H1 (cell line): ENCODE results near the gene ETFB. TPM values are rescaled to one million over a fixed set of nuclear protein-coding genes. Genes with fewer than 3 reads are reported as not detected.

Source experiments
- CTCF ChIA-PET: fragments of 300-600 bp; sonication (Branson Sonifier 250); formaldehyde crosslinking; loops from one replicate; lab custom pipeline; 2021; ENCODE audit not compliant: partially characterized antibody; lab: Charles Lee
- POLR2A ChIA-PET: fragments of 300-600 bp; sonication (Branson Sonifier 250); formaldehyde crosslinking; loops from one replicate; lab custom pipeline; 2021; ENCODE audit warnings: inconsistent platforms; ENCODE audit not compliant: partially characterized antibody; lab: Charles Lee
- DNase-seq, 2 experiments: peaks; one replicate each; pipeline versions ENCODE4 v3.0.0 to v3.0.0-alpha.2; 2010 to 2022; ENCODE audit warnings: low spot score in 2 of 2, low read depth in 1 of 2, mixed read lengths in 1 of 2
- FAIRE-seq: peaks from 2 replicates; lab custom pipeline; 2011; peaks lifted over from hg19 to GRCh38; lab: Jason Lieb, UNC
- H2AFZ ChIP-seq: 2 replicates; pipeline ENCODE4 v1.8.1; 2012; ENCODE audit warnings: low read length, inconsistent platforms
- H2AK5ac ChIP-seq: 2 replicates; pipeline ENCODE4 v1.6.1; 2013; ENCODE audit warnings: low read depth, low read length
- H2BK120ac ChIP-seq: replicated peaks from 2 replicates; pipeline ENCODE3; 2013; ENCODE audit warnings: low read depth, low read length, inconsistent platforms
- H2BK12ac ChIP-seq: 2 replicates; pipeline ENCODE4 v1.6.1; 2013; ENCODE audit warnings: low read depth, low read length
- H2BK15ac ChIP-seq: 2 replicates; pipeline ENCODE4 v1.6.1; 2013; ENCODE audit warnings: low read length
- H2BK20ac ChIP-seq: 2 replicates; pipeline ENCODE4 v1.6.1; 2013; ENCODE audit warnings: low read length
- H2BK5ac ChIP-seq: 2 replicates; pipeline ENCODE4 v1.6.1; 2013; ENCODE audit warnings: low read depth, low read length
- H3K14ac ChIP-seq: 2 replicates; pipeline ENCODE4 v1.6.1; 2013; ENCODE audit warnings: inconsistent platforms; ENCODE audit not compliant: insufficient read length
- H3K18ac ChIP-seq: 2 replicates; pipeline ENCODE4 v1.6.1; 2013; ENCODE audit warnings: low read length; ENCODE audit errors: extremely low read depth
- H3K23ac ChIP-seq: 2 replicates; pipeline ENCODE4 v1.6.1; 2013; ENCODE audit warnings: inconsistent platforms; ENCODE audit not compliant: insufficient read length
- H3K23me2 ChIP-seq: 2 replicates; pipeline ENCODE4 v1.6.1; 2013; ENCODE audit warnings: low read depth, low read length
- H3K27ac ChIP-seq: 2 replicates; pipeline ENCODE4 v1.6.1; 2011; ENCODE audit warnings: low read depth, low read length, inconsistent platforms
- H3K27me3 ChIP-seq, 4 experiments: replicated peaks in 1 of 4; 1 replicate in 1 of 4; 2 replicates in 3 of 4; pipeline versions ENCODE4 v1.6.1 to v1.8.1; 2011 to 2013; ENCODE audit warnings: low read length in 3 of 4, mild to moderate bottlenecking in 3 of 4, inconsistent platforms in 2 of 4, mixed read lengths in 2 of 4, moderate library complexity in 1 of 4; ENCODE audit not compliant: control insufficient read depth in 3 of 4, insufficient read depth in 3 of 4; ENCODE audit errors: extremely low read depth in 1 of 4
- H3K36me3 ChIP-seq, 4 experiments: 2 replicates each; pipeline versions ENCODE4 v1.6.1 to v1.8.1; 2011 to 2013; ENCODE audit warnings: mild to moderate bottlenecking in 4 of 4, low read length in 3 of 4, moderate library complexity in 2 of 4, control low read depth in 1 of 4, inconsistent platforms in 1 of 4; ENCODE audit not compliant: insufficient read depth in 4 of 4, control insufficient read depth in 2 of 4
- H3K4ac ChIP-seq: replicated peaks from 2 replicates; pipeline ENCODE3; 2013; ENCODE audit warnings: low read length, low read depth, mixed read lengths, inconsistent platforms; ENCODE audit not compliant: insufficient read length
- H3K4me1 ChIP-seq, 4 experiments: replicated peaks in 1 of 4; 1 replicate in 1 of 4; 2 replicates in 3 of 4; pipeline versions ENCODE4 v1.6.1 to v1.8.1; 2011 to 2013; ENCODE audit warnings: low read length in 3 of 4, inconsistent platforms in 2 of 4, mixed read lengths in 1 of 4; ENCODE audit not compliant: insufficient read depth in 4 of 4, control insufficient read depth in 3 of 4
- H3K4me2 ChIP-seq, 2 experiments: 2 replicates each; pipeline versions ENCODE4 v1.6.1 to v1.8.1; 2011 to 2013; ENCODE audit warnings: low read depth in 2 of 2, low read length in 2 of 2, control low read depth in 1 of 2, inconsistent platforms in 1 of 2, mild to moderate bottlenecking in 1 of 2; ENCODE audit not compliant: insufficient read depth in 1 of 2
- H3K4me3 ChIP-seq, 4 experiments: fragments of 200-600, 300-600 bp in 1 of 4; sonication (generic), shearing (Covaris generic), sonication (Bioruptor Twin) in 1 of 4; 2 replicates each; pipeline versions ENCODE4 v1.5.1 to v1.8.1; 2011 to 2016; ENCODE audit warnings: low read length in 4 of 4, low read depth in 3 of 4, control low read depth in 2 of 4, inconsistent platforms in 2 of 4, mild to moderate bottlenecking in 2 of 4, mixed read lengths in 1 of 4, moderate library complexity in 1 of 4; ENCODE audit not compliant: insufficient read depth in 2 of 4; ENCODE audit errors: extremely low read depth in 1 of 4
- H3K56ac ChIP-seq: replicated peaks from 2 replicates; pipeline ENCODE3; 2013; ENCODE audit warnings: low read depth, mild to moderate bottlenecking, mixed read lengths, low read length, inconsistent platforms; ENCODE audit not compliant: insufficient read length
- H3K79me1 ChIP-seq: 2 replicates; pipeline ENCODE4 v1.6.1; 2013; ENCODE audit warnings: low read depth, low read length, control low read depth
- H3K79me2 ChIP-seq, 2 experiments: 2 replicates each; pipeline versions ENCODE4 v1.6.1 to v1.8.1; 2012 to 2013; ENCODE audit warnings: low read length in 2 of 2, mild to moderate bottlenecking in 2 of 2, inconsistent platforms in 1 of 2; ENCODE audit not compliant: insufficient read depth in 2 of 2, control insufficient read depth in 1 of 2
- H3K9ac ChIP-seq, 4 experiments: replicated peaks in 1 of 4; 1 replicate in 1 of 4; 2 replicates in 3 of 4; pipeline versions ENCODE4 v1.6.1 to v1.8.1; 2011 to 2013; ENCODE audit warnings: low read depth in 3 of 4, low read length in 3 of 4, control low read depth in 2 of 4, mild to moderate bottlenecking in 2 of 4, moderate library complexity in 2 of 4, inconsistent platforms in 1 of 4; ENCODE audit errors: extremely low read depth in 1 of 4
- H3K9me3 ChIP-seq, 2 experiments: 2 replicates each; pipeline versions ENCODE4 v1.6.1 to v1.8.1; 2012 to 2013; ENCODE audit warnings: mild to moderate bottlenecking in 2 of 2, moderate library complexity in 2 of 2, control low read depth in 1 of 2, inconsistent platforms in 1 of 2, low read depth in 1 of 2, low read length in 1 of 2, mixed read lengths in 1 of 2; ENCODE audit not compliant: insufficient read depth in 2 of 2
- H4K20me1 ChIP-seq, 2 experiments: replicated peaks in 1 of 2; 2 replicates each; pipeline versions ENCODE3 to v1.8.1; 2011 to 2013; ENCODE audit warnings: inconsistent platforms in 2 of 2, low read length in 2 of 2, mild to moderate bottlenecking in 1 of 2; ENCODE audit not compliant: insufficient read depth in 2 of 2, control insufficient read depth in 1 of 2
- H4K5ac ChIP-seq: 2 replicates; pipeline ENCODE4 v1.6.1; 2013; ENCODE audit warnings: low read length, low read depth, mixed read lengths, inconsistent platforms; ENCODE audit not compliant: insufficient read length
- H4K8ac ChIP-seq: 2 replicates; pipeline ENCODE4 v1.8.0; 2013; ENCODE audit warnings: mild to moderate bottlenecking, moderate library complexity, low read length, inconsistent platforms; ENCODE audit not compliant: insufficient read depth; ENCODE audit errors: extremely low read depth
- H4K91ac ChIP-seq: replicated peaks from 2 replicates; pipeline ENCODE3; 2013; ENCODE audit warnings: low read length, mixed read lengths, inconsistent platforms; ENCODE audit not compliant: insufficient read length
- CBX8 ChIP-seq: fragments of 300-800, 300-1000 bp; sonication (generic); IDR thresholded peaks from 2 replicates; pipeline ENCODE4 v1.7.1; 2016; ENCODE audit warnings: low read depth, low read length, borderline replicate concordance
- SUZ12 ChIP-seq: fragments of 200-600 bp; sonication (generic); IDR thresholded peaks from 2 replicates; pipeline ENCODE4 v1.6.1; 2012; ENCODE audit warnings: mild to moderate bottlenecking, inconsistent platforms, low read length, moderate library complexity, mixed read lengths
- WGBS, 2 experiments: shearing (Covaris generic) in 1 of 2; methylation state at CpG; one replicate each; pipeline versions ENCODE4 v1.1.6 to v1.1.7; 2013 to 2015; ENCODE audit warnings: low lambda C conversion rate in 2 of 2, mixed read lengths in 2 of 2, inconsistent platforms in 1 of 2, low coverage in 1 of 2, missing lambda C conversion rate in 1 of 2; ENCODE audit not compliant: insufficient replicate concordance in 2 of 2, insufficient coverage in 1 of 2, insufficient read length in 1 of 2; ENCODE audit errors: extremely low coverage in 1 of 2, missing lambda C conversion rate in 1 of 2; 5-methylcytosine and 5-hydroxymethylcytosine counted together
- polyA plus RNA-seq, 7 experiments: library from polyadenylated mRNA; depleted of rRNA in 3 of 7; stranded (reverse) in 5 of 7; unstranded in 2 of 7; fragments of >200 nt in 5 of 7; fragments of 200-250 nt in 2 of 7; gene quantifications; 1 replicate in 5 of 7; 2 replicates in 1 of 7; 4 replicates in 1 of 7; pipeline versions ENCODE4 v1.2.1 to v1.2.3, GENCODE V29; 2011 to 2013; ENCODE audit warnings: missing spikeins in 2 of 7, mixed read lengths in 2 of 7
- total RNA-seq: library from RNA; stranded (reverse); fragmentation: NEBNext Ultra II Directional; extraction: Animal tissue kit (Norgen Biotek cat#: 25700); gene quantifications from 2 replicates; pipeline ENCODE4 v1.2.1, GENCODE V29; 2021

The ETFB gene
- total and polyA plus RNA-seq, 2 of the 8 experiments (the other 6 are each of a cell fraction or from before 2014, with no cell fraction given) = 40.0 to 66.5 TPM

DNA sequence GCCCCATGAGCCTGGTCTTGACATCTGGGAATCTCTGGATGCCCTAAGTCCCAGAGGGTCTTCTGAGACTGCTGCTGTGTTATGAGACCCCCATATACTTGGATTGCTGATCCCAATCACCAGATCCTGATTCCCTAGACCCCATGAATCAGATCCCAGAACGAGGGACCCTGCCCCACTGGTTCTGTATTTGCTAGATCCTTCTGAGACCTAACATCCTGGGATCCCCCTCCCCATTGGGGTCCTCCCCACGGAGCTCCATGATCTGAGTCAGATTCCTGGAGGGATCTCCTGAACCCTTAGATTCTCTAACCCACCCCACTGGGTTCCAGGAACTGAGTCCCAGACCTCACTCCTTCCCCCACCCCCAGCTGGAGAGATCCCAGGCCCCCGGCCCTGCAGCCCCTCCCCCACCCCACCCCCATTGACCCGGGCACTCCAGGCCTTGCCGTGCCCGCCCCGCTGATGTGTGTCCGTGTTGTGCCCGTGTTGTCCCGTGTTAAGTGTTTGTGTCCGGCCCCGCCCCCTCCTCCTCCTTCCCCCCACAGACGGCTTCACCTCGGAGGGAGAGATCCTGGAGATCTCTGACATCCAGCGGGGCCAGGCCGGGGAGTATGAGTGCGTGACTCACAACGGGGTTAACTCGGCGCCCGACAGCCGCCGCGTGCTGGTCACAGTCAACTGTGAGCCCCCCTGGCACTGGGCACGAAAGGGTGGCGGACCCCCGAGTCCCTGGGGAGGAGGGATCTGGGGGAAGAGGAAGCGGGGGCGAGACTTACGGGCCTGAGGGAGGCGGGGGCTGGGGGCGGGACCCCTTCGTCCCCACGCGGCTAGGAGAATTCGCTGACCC, 39.7 kb downstream of the ETFB start:
- TF ChIP-seq CBX8 (no peak), SUZ12 (0 out of 2 replicates have a peak, but pooled peaks have one; percentile 26)
- Histone ChIP-seq H2BK15ac (no peak overlapping the region), H3K4me3 (peak overlapping the region; percentile 21 to 62 (median 42)), H3K4me1 (peaks cover 0 to 8% (median 5%) of the 10 kb centered on the region in 4 experiments; a peak in 4 of 7 replicates), H2BK12ac (no peak overlapping the region), H2AK5ac (no peak overlapping the region), H3K79me1 (no peaks in the 10 kb centered on the region), H3K36me3 (peaks cover 0 to 13% (median 2%) of the 10 kb centered on the region in 4 experiments; a peak in 4 of 8 replicates), H3K79me2 (no peaks in the 10 kb centered on the region), H3K23me2 (peaks cover 6% of the 10 kb centered on the region; the same call in 1 of the 2 replicates), H3K27me3 (peaks cover 0 to 6% (median 4%) of the 10 kb centered on the region in 4 experiments; a peak in 4 of 7 replicates), H3K23ac (no peak overlapping the region), H3K4me2 (peak overlapping the region; percentile 36 to 97), H3K14ac (no peak overlapping the region), H2BK5ac (no peak overlapping the region), H2AFZ (no peak overlapping the region), H3K9ac (no peak overlapping the region), H4K20me1 (peaks cover 3 to 4% of the 10 kb centered on the region in 2 experiments), H3K56ac (no peak overlapping the region), H4K8ac (no peak overlapping the region), H3K9me3 (no peaks in the 10 kb centered on the region), H4K5ac (no peak overlapping the region), H3K27ac (no peak overlapping the region), H4K91ac (no peak overlapping the region), H3K18ac (no peak overlapping the region), H2BK20ac (no peak overlapping the region), H3K4ac (no peak overlapping the region), H2BK120ac (no peak overlapping the region)
- ChIA-PET POLR2A (interaction anchor here (0.7 to 3.4 kb wide), 6 partner anchors 8 to 381 kb away, joined by 3 to 19 read pairs (median 4); no protein-coding TSS in a partner anchor), CTCF (interaction anchor here (0.7 to 1.8 kb wide), 8 partner anchors 9 to 168 kb away, joined by 3 to 6 read pairs (median 4); no protein-coding TSS in a partner anchor)
- WGBS, 2 experiments = 63% methylated on average over 3 of the region's 36 CpGs; no CpG with 5 or more reads in 1 of the 2 experiments
- no peak for DNase-seq
- no peak for FAIRE-seq
